PC-9 (cell line): ENCODE measurements around the gene DHX30. TPM values are rescaled to one million over a fixed set of nuclear protein-coding genes. Genes with fewer than 3 reads are reported as not detected.

Experiments
- BruUV-seq: library from RNA; stranded (reverse); fragments of 400-500 nt; replicated peaks from 2 replicates; lab custom pipeline; 2021; lab: Mats Ljungman, UMichigan
- CTCF ChIA-PET: fragments of 300-600 bp; sonication (Branson Sonifier 250); formaldehyde crosslinking; loops from one replicate; lab custom pipeline; 2022; ENCODE audit warnings: antibody characterized with exemption; lab: Charles Lee
- POLR2A ChIA-PET: fragments of 300-600 bp; sonication (Branson Sonifier 250); formaldehyde crosslinking; loops from one replicate; lab custom pipeline; 2022; ENCODE audit warnings: antibody characterized with exemption; ENCODE audit not compliant: unreplicated experiment; lab: Charles Lee
- DNase-seq, 2 experiments: peaks; one replicate each; pipeline versions ENCODE4 v3.0.0 to v3.0.0-alpha.2; 2015 to 2022; ENCODE audit warnings: mixed read lengths in 1 of 2
- H2AFZ ChIP-seq: fragments of 200-600 bp; sonication (generic); 2 replicates; pipeline ENCODE4 v1.8.1; 2017; ENCODE audit warnings: antibody characterized with exemption
- H3F3A ChIP-seq: fragments of 200-600 bp; sonication (generic); 2 replicates; pipeline ENCODE4 v1.8.1; 2017; ENCODE audit warnings: antibody characterized with exemption, mild to moderate bottlenecking, low read depth; ENCODE audit not compliant: insufficient read depth
- H3K27ac ChIP-seq: fragments of 200-600 bp; sonication (generic); 2 replicates; pipeline ENCODE4 v1.6.1; 2016; ENCODE audit warnings: mixed run types
- H3K27me3 ChIP-seq: fragments of 200-600 bp; sonication (generic); 2 replicates; pipeline ENCODE4 v1.6.1; 2016; ENCODE audit warnings: low read depth, mixed run types; ENCODE audit not compliant: insufficient read depth
- H3K36me3 ChIP-seq: fragments of 200-600 bp; sonication (generic); 2 replicates; pipeline ENCODE4 v1.6.1; 2016; ENCODE audit warnings: low read depth, mixed run types
- H3K4me1 ChIP-seq: fragments of 200-600 bp; sonication (generic); replicated peaks from 2 replicates; pipeline ENCODE4 v1.6.1; 2016; ENCODE audit warnings: mixed run types; ENCODE audit not compliant: insufficient read depth
- H3K4me2 ChIP-seq: fragments of 200-600 bp; sonication (generic); 2 replicates; pipeline ENCODE4 v1.6.1; 2017; ENCODE audit warnings: mixed run types
- H3K4me3 ChIP-seq: fragments of 200-600 bp; sonication (generic); 2 replicates; pipeline ENCODE4 v1.6.1; 2016; ENCODE audit warnings: mixed run types
- H3K79me2 ChIP-seq: fragments of 200-600 bp; sonication (generic); 2 replicates; pipeline ENCODE4 v1.6.1; 2017; ENCODE audit warnings: low read depth, mixed run types
- H3K9me2 ChIP-seq: fragments of 200-600 bp; sonication (generic); 2 replicates; pipeline ENCODE4 v1.8.1; 2017; ENCODE audit warnings: mild to moderate bottlenecking; ENCODE audit not compliant: insufficient read depth
- H3K9me3 ChIP-seq: fragments of 200-600 bp; sonication (generic); 2 replicates; pipeline ENCODE4 v1.8.1; 2016; ENCODE audit warnings: low read depth; ENCODE audit not compliant: insufficient read depth
- H4K20me1 ChIP-seq: fragments of 200-600 bp; sonication (generic); 2 replicates; pipeline ENCODE4 v1.8.1; 2017; ENCODE audit not compliant: insufficient read depth
- CTCF ChIP-seq: fragments of 200-600 bp; sonication (generic); conservative IDR thresholded peaks from 2 replicates; pipeline ENCODE4 v1.6.1; 2017; ENCODE audit warnings: mixed run types, antibody characterized with exemption, mild to moderate bottlenecking, moderate library complexity
- EZH2 ChIP-seq: fragments of 200-600 bp; sonication (generic); IDR thresholded peaks from 2 replicates; pipeline ENCODE4 v1.8.0; 2017; ENCODE audit warnings: antibody characterized with exemption, low read depth
- intact Hi-C: fragments of 100-400 bp; cut with micrococcal nuclease; formaldehyde crosslinking; loops from one replicate; pipeline ENCODE4 v1.10.0; 2022; ENCODE audit not compliant: unreplicated experiment
- total RNA-seq: library from RNA; stranded (reverse); gene quantifications from 2 replicates; pipeline ENCODE4 v1.2.3, GENCODE V29; 2021

The DHX30 gene
- total RNA-seq, 1 experiment from 2014 or later: 60.2 TPM

GRCh38 chr3:47874438-47874837, 71.5 kb downstream of the DHX30 start:
- H3F3A ChIP-seq: no peaks in the 10 kb centered on the region; the same call in 1 of the 2 replicates
- CTCF ChIA-PET: no interaction called here
- POLR2A ChIA-PET: no interaction called here
- intact Hi-C loops: no loop called here
- no peak overlapping the region for H3K4me3 ChIP-seq
- no peaks in the 10 kb centered on the region for H4K20me1 ChIP-seq
- H3K4me2 ChIP-seq: no peak overlapping the region
- BruUV-seq: no TSS peak
- no peak overlapping the region for H2AFZ ChIP-seq
- H3K9me3 ChIP-seq: no peaks in the 10 kb centered on the region
- no peak for DNase-seq
- no peaks in the 10 kb centered on the region for H3K4me1 ChIP-seq
- no peaks in the 10 kb centered on the region for H3K27me3 ChIP-seq
- H3K36me3 ChIP-seq: no peaks in the 10 kb centered on the region
- no peaks in the 10 kb centered on the region for H3K9me2 ChIP-seq
- no peak overlapping the region for H3K27ac ChIP-seq
- TF ChIP-seq EZH2 (no peak), CTCF (no peak)
- no peaks in the 10 kb centered on the region for H3K79me2 ChIP-seq

- BruUV-seq: no TSS peak
Measured at GRCh38 chr3:47874913-47875312, 72.0 kb downstream of the DHX30 start.

GRCh38 chr3:47877290-47877689, 74.4 kb downstream of the DHX30 start:
- H3F3A ChIP-seq: no peaks in the 10 kb centered on the region; the same call in 1 of the 2 replicates
- no peak overlapping the region for H3K27ac ChIP-seq
- TF ChIP-seq EZH2: no peak
- no peak for TF ChIP-seq CTCF
- H3K27me3 ChIP-seq: no peaks in the 10 kb centered on the region
- ChIA-PET POLR2A (no interaction called here), CTCF (no interaction called here)
- no peaks in the 10 kb centered on the region for H3K36me3 ChIP-seq
- H3K4me3 ChIP-seq: no peak overlapping the region
- H3K79me2 ChIP-seq: no peaks in the 10 kb centered on the region
- intact Hi-C loops: no loop called here
- no peaks in the 10 kb centered on the region for H4K20me1 ChIP-seq
- H2AFZ ChIP-seq: no peak overlapping the region
- H3K4me1 ChIP-seq: no peaks in the 10 kb centered on the region
- no peaks in the 10 kb centered on the region for H3K9me2 ChIP-seq
- H3K4me2 ChIP-seq: no peak overlapping the region
- no peaks in the 10 kb centered on the region for H3K9me3 ChIP-seq
- BruUV-seq: no TSS peak
- no peak for DNase-seq

More at GRCh38 chr3:47874913-47875312, 72.0 kb downstream of the DHX30 start:
- ChIA-PET CTCF (no interaction called here), POLR2A (no interaction called here)
- DNase-seq: no peak
- H3K36me3 ChIP-seq: no peaks in the 10 kb centered on the region
- H3K27me3 ChIP-seq: no peaks in the 10 kb centered on the region
- no peaks in the 10 kb centered on the region for H3K4me1 ChIP-seq
- H3K9me2 ChIP-seq: no peaks in the 10 kb centered on the region
- H3K27ac ChIP-seq: no peak overlapping the region
- no peaks in the 10 kb centered on the region for H3K79me2 ChIP-seq
- H3K9me3 ChIP-seq: no peaks in the 10 kb centered on the region
- H3F3A ChIP-seq: no peaks in the 10 kb centered on the region; the same call in 1 of the 2 replicates
- no peaks in the 10 kb centered on the region for H4K20me1 ChIP-seq
- H3K4me3 ChIP-seq: no peak overlapping the region
- intact Hi-C loops: no loop called here
- H3K4me2 ChIP-seq: no peak overlapping the region
- no peak overlapping the region for H2AFZ ChIP-seq
- TF ChIP-seq EZH2 (no peak), CTCF (no peak)
